ENCODE data around the gene FALEC. TPM values are rescaled to one million over a fixed set of nuclear protein-coding genes. Genes with fewer than 3 reads are reported as not detected.

The FALEC gene
- total and polyA plus RNA-seq, 9 of the 15 experiments (the other 6 are each of a cell fraction or from before 2014, with no cell fraction given) = 0.15 to 1.8 (median 0.53) TPM; not detected in 5

DNA sequence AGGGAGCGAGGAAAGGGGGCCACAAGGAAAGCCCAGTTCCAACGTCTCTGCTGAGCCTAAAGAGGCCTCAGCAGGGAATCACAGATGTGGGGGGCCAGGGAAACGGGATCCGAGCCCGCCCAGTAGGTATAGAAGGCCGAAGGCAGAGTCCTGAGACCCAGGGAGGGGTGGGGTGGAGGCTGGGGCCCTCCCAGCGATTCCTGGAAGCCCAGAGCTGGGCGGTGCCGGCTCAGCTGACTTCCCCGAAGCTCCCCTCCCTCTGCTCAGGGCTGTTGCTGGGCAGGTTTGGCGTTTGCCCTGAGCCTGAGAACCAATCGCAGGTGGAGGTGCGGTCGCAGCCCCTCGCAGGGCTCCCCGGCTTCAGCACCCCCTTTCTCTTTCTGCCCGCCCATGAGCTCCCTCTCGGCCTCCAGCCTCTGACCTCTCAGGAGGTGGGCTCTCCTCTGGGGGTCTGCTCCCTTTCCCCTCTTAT lies 46.5 kb downstream of the FALEC start (continued):
- TF ChIP-seq HDAC1 (IDR thresholded peaks at IDR 0.05) (no peak), ASH1L (IDR thresholded peaks at IDR 0.05; ENCODE audit: borderline replicate concordance, low read depth, partially characterized antibody) (no peak), CBX2 (IDR thresholded peaks at IDR 0.05; ENCODE audit: insufficient read depth, low read length, poor library complexity, severe bottlenecking) (no peak), KAT8 (IDR thresholded peaks at IDR 0.05; ENCODE audit: low read depth) (no peak), CC2D1A (IDR thresholded peaks at IDR 0.05) (no peak), FOXA1 (IDR thresholded peaks at IDR 0.05; ENCODE audit: borderline replicate concordance) (no peak), PHF8 (IDR thresholded peaks at IDR 0.05; ENCODE audit: borderline replicate concordance, low read length) (peak; percentile 34; the same call in 1 of the 2 replicates), ZNF174 (CRISPR knock-in tag; IDR thresholded peaks at IDR 0.05) (no peak), HSF4 (CRISPR knock-in tag; IDR thresholded peaks at IDR 0.05; ENCODE audit: borderline replicate concordance) (no peak), SIN3A (IDR thresholded peaks at IDR 0.05; ENCODE audit: borderline replicate concordance in 2 of 2, control insufficient read depth in 1 of 2, low read depth in 2 of 2, low read length in 2 of 2) (peak; percentile 72 to 90; a peak in 3 of 4 replicates), CSDE1 (IDR thresholded peaks at IDR 0.05) (no peak), HNRNPK (IDR thresholded peaks at IDR 0.05; ENCODE audit: low read depth, low read length, poor library complexity, severe bottlenecking) (no peak), CXXC5 (CRISPR knock-in tag; IDR thresholded peaks at IDR 0.05) (peak; percentile 27; the same call in 1 of the 2 replicates), EGR1 (conservative IDR thresholded peaks at IDR 0.05) (no peak), GTF2E2 (tag; IDR thresholded peaks at IDR 0.05) (peak; percentile 83), FOXM1 (IDR thresholded peaks at IDR 0.05; ENCODE audit: low read depth) (no peak), FOXM1 (CRISPR knock-in tag; IDR thresholded peaks at IDR 0.05; ENCODE audit: low read depth) (no peak), CHD4 (IDR thresholded peaks at IDR 0.05; ENCODE audit: insufficient read depth, insufficient replicate concordance, low read depth, low read length, poor library complexity, severe bottlenecking) (no peak)
- TF ChIP-seq, protein P1, sequence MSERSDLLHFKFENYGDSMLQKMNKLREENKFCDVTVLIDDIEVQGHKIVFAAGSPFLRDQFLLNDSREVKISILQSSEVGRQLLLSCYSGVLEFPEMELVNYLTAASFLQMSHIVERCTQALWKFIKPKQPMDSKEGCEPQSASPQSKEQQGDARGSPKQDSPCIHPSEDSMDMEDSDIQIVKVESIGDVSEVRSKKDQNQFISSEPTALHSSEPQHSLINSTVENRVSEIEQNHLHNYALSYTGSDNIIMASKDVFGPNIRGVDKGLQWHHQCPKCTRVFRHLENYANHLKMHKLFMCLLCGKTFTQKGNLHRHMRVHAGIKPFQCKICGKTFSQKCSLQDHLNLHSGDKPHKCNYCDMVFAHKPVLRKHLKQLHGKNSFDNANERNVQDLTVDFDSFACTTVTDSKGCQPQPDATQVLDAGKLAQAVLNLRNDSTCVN (CRISPR knock-in tag; IDR thresholded peaks at IDR 0.05) = no peak
- TF ChIP-seq, protein P2, sequence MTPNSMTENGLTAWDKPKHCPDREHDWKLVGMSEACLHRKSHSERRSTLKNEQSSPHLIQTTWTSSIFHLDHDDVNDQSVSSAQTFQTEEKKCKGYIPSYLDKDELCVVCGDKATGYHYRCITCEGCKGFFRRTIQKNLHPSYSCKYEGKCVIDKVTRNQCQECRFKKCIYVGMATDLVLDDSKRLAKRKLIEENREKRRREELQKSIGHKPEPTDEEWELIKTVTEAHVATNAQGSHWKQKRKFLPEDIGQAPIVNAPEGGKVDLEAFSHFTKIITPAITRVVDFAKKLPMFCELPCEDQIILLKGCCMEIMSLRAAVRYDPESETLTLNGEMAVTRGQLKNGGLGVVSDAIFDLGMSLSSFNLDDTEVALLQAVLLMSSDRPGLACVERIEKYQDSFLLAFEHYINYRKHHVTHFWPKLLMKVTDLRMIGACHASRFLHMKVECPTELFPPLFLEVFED (CRISPR knock-in tag; conservative IDR thresholded peaks at IDR 0.05) = no peak
- TF ChIP-seq, protein P3, sequence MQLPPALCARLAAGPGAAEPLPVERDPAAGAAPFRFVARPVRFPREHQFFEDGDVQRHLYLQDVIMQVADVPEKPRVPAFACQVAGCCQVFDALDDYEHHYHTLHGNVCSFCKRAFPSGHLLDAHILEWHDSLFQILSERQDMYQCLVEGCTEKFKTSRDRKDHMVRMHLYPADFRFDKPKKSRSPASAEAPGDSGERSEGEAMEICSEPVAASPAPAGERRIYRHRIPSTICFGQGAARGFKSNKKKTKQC (CRISPR knock-in tag; IDR thresholded peaks at IDR 0.05) = no peak
- TF ChIP-seq, protein P4, sequence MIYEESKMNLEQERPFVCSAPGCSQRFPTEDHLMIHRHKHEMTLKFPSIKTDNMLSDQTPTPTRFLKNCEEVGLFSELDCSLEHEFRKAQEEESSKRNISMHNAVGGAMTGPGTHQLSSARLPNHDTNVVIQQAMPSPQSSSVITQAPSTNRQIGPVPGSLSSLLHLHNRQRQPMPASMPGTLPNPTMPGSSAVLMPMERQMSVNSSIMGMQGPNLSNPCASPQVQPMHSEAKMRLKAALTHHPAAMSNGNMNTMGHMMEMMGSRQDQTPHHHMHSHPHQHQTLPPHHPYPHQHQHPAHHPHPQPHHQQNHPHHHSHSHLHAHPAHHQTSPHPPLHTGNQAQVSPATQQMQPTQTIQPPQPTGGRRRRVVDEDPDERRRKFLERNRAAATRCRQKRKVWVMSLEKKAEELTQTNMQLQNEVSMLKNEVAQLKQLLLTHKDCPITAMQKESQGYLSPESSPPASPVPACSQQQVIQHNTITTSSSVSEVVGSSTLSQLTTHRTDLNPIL (CRISPR knock-in tag; IDR thresholded peaks at IDR 0.05) = no peak
- TF ChIP-seq, protein P5, sequence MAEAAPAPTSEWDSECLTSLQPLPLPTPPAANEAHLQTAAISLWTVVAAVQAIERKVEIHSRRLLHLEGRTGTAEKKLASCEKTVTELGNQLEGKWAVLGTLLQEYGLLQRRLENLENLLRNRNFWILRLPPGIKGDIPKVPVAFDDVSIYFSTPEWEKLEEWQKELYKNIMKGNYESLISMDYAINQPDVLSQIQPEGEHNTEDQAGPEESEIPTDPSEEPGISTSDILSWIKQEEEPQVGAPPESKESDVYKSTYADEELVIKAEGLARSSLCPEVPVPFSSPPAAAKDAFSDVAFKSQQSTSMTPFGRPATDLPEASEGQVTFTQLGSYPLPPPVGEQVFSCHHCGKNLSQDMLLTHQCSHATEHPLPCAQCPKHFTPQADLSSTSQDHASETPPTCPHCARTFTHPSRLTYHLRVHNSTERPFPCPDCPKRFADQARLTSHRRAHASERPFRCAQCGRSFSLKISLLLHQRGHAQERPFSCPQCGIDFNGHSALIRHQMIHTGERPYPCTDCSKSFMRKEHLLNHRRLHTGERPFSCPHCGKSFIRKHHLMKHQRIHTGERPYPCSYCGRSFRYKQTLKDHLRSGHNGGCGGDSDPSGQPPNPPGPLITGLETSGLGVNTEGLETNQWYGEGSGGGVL (CRISPR knock-in tag; IDR thresholded peaks at IDR 0.05) = no peak

All from K562 (cell line).